ENCODE results near the gene TNFRSF8. TPM values are rescaled to one million over a fixed set of nuclear protein-coding genes. Genes with fewer than 3 reads are reported as not detected.
A peak's percentile ranks its signal among the peaks of the same experiment; 100 is the strongest.

TNFRSF8 gene
- total RNA-seq (1 to 10 TPM in 1 of 4 donors, under 1 TPM in 3; 0.68 to 1.1 (median 0.77) TPM), polyA plus RNA-seq (1 to 10 TPM in 1 of 3 donors, under 1 TPM in 1, not detected in 1; 0.92 to 1.8 TPM)

- TF ChIP-seq POLR2A (IDR thresholded peaks at IDR 0.05) (no peak), CTCF (IDR thresholded peaks at IDR 0.05) (no peak), EP300 (IDR thresholded peaks at IDR 0.05) (no peak), POLR2AphosphoS5 (IDR thresholded peaks at IDR 0.05) (no peak)
- Histone ChIP-seq H3K27me3 (peaks cover 21 to 56% (median 23%) of the 10 kb centered on the region in 3 donors), H3K27ac (no peak within 1 kb of the TSS), H3K9me3 (no peaks in the 10 kb centered on the region), H3K4me1 (peaks cover 0 to 11% (median 8%) of the 10 kb centered on the region in 4 donors), H3K4me3 (peak within 1 kb of the TSS in 1 of 4 donors; percentile 18), H3K36me3 (no peaks in the 10 kb centered on the region)
- no peak for DNase-seq
- intact Hi-C loops (cut with DNase I), result no loop called here
- 3 to 10% methylated on average over 72 of the region's 72 CpGs for WGBS, 2 donors
These were observed at the start of gene TNFRSF8 for GRCh38 chr1:12063141-12064072. TNFRSF8 (plus strand) TSS chr1:12063303; CDS start chr1:12063599, 296 bp downstream.

- H3K36me3 ChIP-seq, result peaks cover 26 to 51% (median 30%) of the 10 kb centered on the region in 4 donors
- H3K27me3 ChIP-seq, result no peaks in the 10 kb centered on the region
- no peaks in the 10 kb centered on the region for H3K4me1 ChIP-seq
- 83 to 84% methylated on average over 16 of the region's 16 CpGs for WGBS, 2 donors
- no peak for DNase-seq
- no peaks in the 10 kb centered on the region for H3K9me3 ChIP-seq
- intact Hi-C loops (cut with DNase I), result no loop called here
- TF ChIP-seq POLR2AphosphoS5 (IDR thresholded peaks at IDR 0.05) (no peak), CTCF (IDR thresholded peaks at IDR 0.05) (no peak), POLR2A (IDR thresholded peaks at IDR 0.05) (no peak), EP300 (IDR thresholded peaks at IDR 0.05) (no peak)
- no peak overlapping the region for H3K4me3 ChIP-seq
- peak overlapping the region in 1 of 4 donors; percentile 40 for H3K27ac ChIP-seq
These were observed 48.7 kb upstream of the TNFRSF8 start for GRCh38 chr1:12014141-12014991.

- WGBS, 2 donors, result 92 to 95% methylated on average over 10 of the region's 10 CpGs
- Histone ChIP-seq H3K9me3 (no peaks in the 10 kb centered on the region), H3K4me1 (peaks cover 0 to 5% (median 4%) of the 10 kb centered on the region in 4 donors), H3K27me3 (no peaks in the 10 kb centered on the region), H3K4me3 (no peak overlapping the region), H3K36me3 (peaks cover 19 to 44% (median 23%) of the 10 kb centered on the region in 4 donors), H3K27ac (peak overlapping the region in 1 of 4 donors; percentile 40)
- no peak for DNase-seq
- intact Hi-C loops (cut with DNase I), result no loop called here
- no peak for TF ChIP-seq CTCF (IDR thresholded peaks at IDR 0.05)
- TF ChIP-seq EP300 (IDR thresholded peaks at IDR 0.05), result no peak
- no peak for TF ChIP-seq POLR2A (IDR thresholded peaks at IDR 0.05)
- TF ChIP-seq POLR2AphosphoS5 (IDR thresholded peaks at IDR 0.05), result no peak
These were observed 48.1 kb upstream of the TNFRSF8 start for GRCh38 chr1:12015001-12015491.

- no peak for DNase-seq
- no peaks in the 10 kb centered on the region for H3K9me3 ChIP-seq
- TF ChIP-seq POLR2A (IDR thresholded peaks at IDR 0.05) (no peak), CTCF (IDR thresholded peaks at IDR 0.05) (no peak), EP300 (IDR thresholded peaks at IDR 0.05) (no peak), POLR2AphosphoS5 (IDR thresholded peaks at IDR 0.05) (no peak)
- H3K4me3 ChIP-seq, result no peak overlapping the region
- no peaks in the 10 kb centered on the region for H3K27me3 ChIP-seq
- H3K27ac ChIP-seq, result no peak overlapping the region
- intact Hi-C loops (cut with DNase I), result no loop called here
- peaks cover 14 to 39% (median 19%) of the 10 kb centered on the region in 4 donors for H3K36me3 ChIP-seq
- peaks cover 0 to 9% (median 9%) of the 10 kb centered on the region in 4 donors for H3K4me1 ChIP-seq
- 91 to 97% methylated on average over 9 of the region's 9 CpGs for WGBS, 2 donors
These were observed 47.6 kb upstream of the TNFRSF8 start for GRCh38 chr1:12015499-12015898.
